MM.1S (cell line): ENCODE measurements around the gene CREB3L2.

Experiments used
- DNase-seq: peaks from one replicate; pipeline ENCODE4 v3.0.0-alpha.2; 2015
- H2AFZ ChIP-seq: fragments of 300-600 bp; sonication (generic); 2 replicates; pipeline ENCODE4 v1.6.0; 2016; ENCODE audit warnings: antibody characterized with exemption, low read length
- H3F3A ChIP-seq: fragments of 300-600 bp; sonication (generic); 2 replicates; pipeline ENCODE4 v1.6.1; 2016; ENCODE audit warnings: mild to moderate bottlenecking, antibody characterized with exemption, low read length, moderate library complexity, mixed read lengths; ENCODE audit not compliant: insufficient read depth
- H3K27ac ChIP-seq: fragments of 300-600 bp; sonication (generic); 2 replicates; pipeline ENCODE4 v1.5.1; 2016; ENCODE audit warnings: mild to moderate bottlenecking, low read length
- H3K27me3 ChIP-seq: fragments of 300-600 bp; sonication (generic); replicated peaks from 2 replicates; pipeline ENCODE4 v1.6.0; 2016; ENCODE audit warnings: low read length; ENCODE audit not compliant: insufficient read depth
- H3K36me3 ChIP-seq: fragments of 300-600 bp; sonication (generic); replicated peaks from 2 replicates; pipeline ENCODE4 v1.6.1; 2016; ENCODE audit warnings: mild to moderate bottlenecking, low read length, mixed read lengths; ENCODE audit not compliant: insufficient read depth
- H3K4me1 ChIP-seq: fragments of 300-600 bp; sonication (generic); 2 replicates; pipeline ENCODE4 v1.6.1; 2016; ENCODE audit warnings: low read length, mixed read lengths
- H3K4me2 ChIP-seq: fragments of 300-600 bp; sonication (generic); 2 replicates; pipeline ENCODE4 v1.6.0; 2016; ENCODE audit warnings: low read depth, low read length
- H3K4me3 ChIP-seq: fragments of 300-600 bp; sonication (generic); 2 replicates; pipeline ENCODE4 v1.5.1; 2016; ENCODE audit warnings: low read length, mixed read lengths
- H3K79me2 ChIP-seq: fragments of 300-600 bp; sonication (generic); 2 replicates; pipeline ENCODE4 v1.6.1; 2016; ENCODE audit warnings: mixed run types, low read length, mixed read lengths
- H3K9ac ChIP-seq: fragments of 300-600 bp; sonication (generic); 2 replicates; pipeline ENCODE4 v1.6.1; 2016; ENCODE audit warnings: low read length, mixed read lengths
- H3K9me2 ChIP-seq: fragments of 300-600 bp; sonication (generic); replicated peaks from 2 replicates; pipeline ENCODE4 v1.6.1; 2016; ENCODE audit warnings: mild to moderate bottlenecking, low read length, mixed read lengths; ENCODE audit not compliant: insufficient read depth
- H3K9me3 ChIP-seq: fragments of 300-600 bp; sonication (generic); replicated peaks from 2 replicates; pipeline ENCODE4 v1.6.1; 2016; ENCODE audit warnings: mild to moderate bottlenecking, low read length, mixed read lengths; ENCODE audit not compliant: insufficient read depth
- H4K20me1 ChIP-seq: fragments of 300-600 bp; sonication (generic); 2 replicates; pipeline ENCODE4 v1.6.1; 2016; ENCODE audit warnings: mild to moderate bottlenecking, low read length, moderate library complexity, mixed read lengths; ENCODE audit not compliant: insufficient read depth
- CTCF ChIP-seq: fragments of 300-600 bp; sonication (generic); IDR thresholded peaks from 2 replicates; pipeline ENCODE4 v1.5.1; 2016; ENCODE audit warnings: antibody characterized with exemption, low read length, mixed read lengths
- EZH2 ChIP-seq: fragments of 300-600 bp; sonication (generic); optimal IDR thresholded peaks from 2 replicates; pipeline ENCODE3; 2017; ENCODE audit warnings: low read depth, mild to moderate bottlenecking, antibody characterized with exemption, low read length, mixed read lengths
- EZH2phosphoT487 ChIP-seq: fragments of 300-600 bp; sonication (generic); IDR thresholded peaks from 2 replicates; pipeline ENCODE4 v1.6.1; 2018; ENCODE audit warnings: antibody characterized with exemption, low read length

The CREB3L2 gene

GRCh38 chr7:138029126-138029525 lies 27.2 kb upstream of the CREB3L2 start:
- H3K4me2 ChIP-seq: peak overlapping the region; percentile 58; the same call in 1 of the 2 replicates
- H3K4me3 ChIP-seq: no peak overlapping the region
- H3K27ac ChIP-seq: no peak overlapping the region; the same call in 1 of the 2 replicates
- no peaks in the 10 kb centered on the region for H4K20me1 ChIP-seq
- peaks cover 64% of the 10 kb centered on the region for H3K4me1 ChIP-seq
- DNase-seq: no peak
- no peaks in the 10 kb centered on the region for H3K9me2 ChIP-seq
- H3K36me3 ChIP-seq: no peaks in the 10 kb centered on the region
- no peaks in the 10 kb centered on the region for H3K9me3 ChIP-seq
- H2AFZ ChIP-seq: no peak overlapping the region
- no peaks in the 10 kb centered on the region for H3K27me3 ChIP-seq
- TF ChIP-seq CTCF: no peak
- no peak for TF ChIP-seq EZH2
- no peak for TF ChIP-seq EZH2phosphoT487
- H3K9ac ChIP-seq: no peak overlapping the region
- H3F3A ChIP-seq: peaks cover 34% of the 10 kb centered on the region
- H3K79me2 ChIP-seq: no peaks in the 10 kb centered on the region

- no peak for TF ChIP-seq EZH2phosphoT487
- no peak for TF ChIP-seq EZH2
- TF ChIP-seq CTCF: no peak
- Histone ChIP-seq H4K20me1 (no peaks in the 10 kb centered on the region), H3K9me2 (no peaks in the 10 kb centered on the region), H3K36me3 (no peaks in the 10 kb centered on the region), H3K9ac (no peak overlapping the region), H3K9me3 (no peaks in the 10 kb centered on the region), H3K27me3 (no peaks in the 10 kb centered on the region), H2AFZ (peak overlapping the region; percentile 15; the same call in 1 of the 2 replicates), H3K4me3 (no peak overlapping the region), H3K79me2 (no peaks in the 10 kb centered on the region), H3F3A (peaks cover 43% of the 10 kb centered on the region), H3K4me2 (peak overlapping the region; percentile 58; the same call in 1 of the 2 replicates), H3K27ac (peak overlapping the region; percentile 91; the same call in 1 of the 2 replicates), H3K4me1 (peaks cover 73% of the 10 kb centered on the region)
- DNase-seq: no peak
Measured at GRCh38 chr7:138027100-138027499, 25.2 kb upstream of the CREB3L2 start.

GRCh38 chr7:138025215-138026186 lies 23.6 kb upstream of the CREB3L2 start:
- H3K4me3 ChIP-seq: no peak overlapping the region
- TF ChIP-seq CTCF: no peak
- TF ChIP-seq EZH2: no peak
- no peak for TF ChIP-seq EZH2phosphoT487
- DNase-seq: peak; percentile 59

More at GRCh38 chr7:138025215-138026186, 23.6 kb upstream of the CREB3L2 start:
- Histone ChIP-seq H3K9me3 (no peaks in the 10 kb centered on the region), H3K27me3 (no peaks in the 10 kb centered on the region), H3K27ac (peak overlapping the region; percentile 91), H3K4me1 (peaks cover 67% of the 10 kb centered on the region), H3K9ac (peak overlapping the region; percentile 26; the same call in 1 of the 2 replicates), H4K20me1 (no peaks in the 10 kb centered on the region), H3K4me2 (peak overlapping the region; percentile 88), H3K79me2 (no peaks in the 10 kb centered on the region), H2AFZ (peak overlapping the region; percentile 55), H3K9me2 (no peaks in the 10 kb centered on the region), H3K36me3 (no peaks in the 10 kb centered on the region), H3F3A (peaks cover 41% of the 10 kb centered on the region)
